Retinal pigment epithelial cell (primary cell): ENCODE results near the gene GP1BA.
"Not testable (repeated sequence)": the region's sequence is repeated elsewhere in the genome, so short reads cannot be mapped to it uniquely, and the experiment has no call there.

Experiments used
- DNase-seq: peaks from one replicate; pipeline ENCODE4 v3.0.0-alpha.2; 2010; ENCODE audit warnings: low read depth
- H3K4me3 ChIP-seq: 2 replicates; pipeline ENCODE4 v1.5.1; 2011; ENCODE audit warnings: mild to moderate bottlenecking, low read length, control low read depth, moderate library complexity
- CTCF ChIP-seq: conservative IDR thresholded peaks from 2 replicates; pipeline ENCODE4 v1.5.1; 2011; ENCODE audit warnings: low read depth, low read length, control low read depth, inconsistent platforms

GP1BA gene

GRCh38 chr17:4901648-4902344 is 30.3 kb upstream of the GP1BA start:
- DNase-seq = no peak
- no peak overlapping the region for H3K4me3 ChIP-seq
- no peak for TF ChIP-seq CTCF

GRCh38 chr17:4902540-4902939 is 29.5 kb upstream of the GP1BA start:
- TF ChIP-seq CTCF = no peak
- no peak overlapping the region for H3K4me3 ChIP-seq
- DNase-seq = no peak

GRCh38 chr17:4903051-4903818 is 28.8 kb upstream of the GP1BA start, which contains the start of gene CHRNE:
Gene CHRNE (minus strand): TSS chr17:4903098. CDS start chr17:4903063, 35 bp downstream.
- DNase-seq = no peak
- TF ChIP-seq CTCF = peak; percentile 84
- no peak within 1 kb of the TSS for H3K4me3 ChIP-seq

GRCh38 chr17:4906642-4907041 is 25.4 kb upstream of the GP1BA start:
- not testable (repeated sequence) for DNase-seq, H3K4me3 ChIP-seq

GRCh38 chr17:4908301-4908700 is 23.8 kb upstream of the GP1BA start:
- TF ChIP-seq CTCF = no peak
- DNase-seq = no peak
- H3K4me3 ChIP-seq = no peak overlapping the region

GRCh38 chr17:4908711-4909496 is 23.2 kb upstream of the GP1BA start:
- H3K4me3 ChIP-seq = no peak overlapping the region
- peak; percentile 87 for TF ChIP-seq CTCF
- DNase-seq = peak; percentile 62

GRCh38 chr17:4913994-4914393 is 18.1 kb upstream of the GP1BA start:
- TF ChIP-seq CTCF = peak; percentile 31
- DNase-seq = peak; percentile 69
- no peak overlapping the region for H3K4me3 ChIP-seq

- DNase-seq, H3K4me3 ChIP-seq: not testable (repeated sequence)
Measured at GRCh38 chr17:4914551-4914950, 17.5 kb upstream of the GP1BA start.
